Neutrophil (primary cell): Measurements from ENCODE around the gene GLRX3.
A peak's percentile ranks its signal among the peaks of the same experiment; 100 is the strongest.

ENCODE experiments used
- H3K27ac ChIP-seq: fragments of 200-600 bp; sonication (generic); 2 replicates; pipeline ENCODE4 v1.5.1; 2016; ENCODE audit warnings: mild to moderate bottlenecking, moderate library complexity
- H3K27me3 ChIP-seq: fragments of 200-600 bp; sonication (generic); 2 replicates; pipeline ENCODE4 v1.6.0; 2016; ENCODE audit warnings: mild to moderate bottlenecking
- H3K36me3 ChIP-seq: fragments of 200-600 bp; sonication (generic); 2 replicates; pipeline ENCODE4 v1.5.1; 2017
- H3K4me1 ChIP-seq, 2 experiments: fragments of 200-600 bp in 1 of 2; sonication (generic) in 1 of 2; 1 replicate in 1 of 2; 2 replicates in 1 of 2; pipeline versions ENCODE4 v1.5.1 to v1.6.1; 2013 to 2016; ENCODE audit warnings: low read depth in 1 of 2, low read length in 1 of 2, mild to moderate bottlenecking in 1 of 2, moderate library complexity in 1 of 2; ENCODE audit not compliant: control insufficient read depth in 1 of 2, insufficient read depth in 1 of 2
- H3K4me3 ChIP-seq, 2 experiments: fragments of 200-600 bp in 1 of 2; sonication (generic) in 1 of 2; 1 replicate in 1 of 2; 2 replicates in 1 of 2; pipeline ENCODE4 v1.5.1; 2013 to 2016; ENCODE audit warnings: low read depth in 1 of 2, low read length in 1 of 2, mild to moderate bottlenecking in 1 of 2, moderate library complexity in 1 of 2
- H3K9me3 ChIP-seq: fragments of 200-600 bp; sonication (generic); 2 replicates; pipeline ENCODE4 v1.5.1; 2016
- TF ChIP-seq, protein P1 (sequence below): fragments of 200-600 bp; sonication (generic); IDR thresholded peaks from 2 replicates; pipeline ENCODE4 v1.5.1; 2016; ENCODE audit warnings: antibody characterized with exemption

GLRX3 gene

DNA sequence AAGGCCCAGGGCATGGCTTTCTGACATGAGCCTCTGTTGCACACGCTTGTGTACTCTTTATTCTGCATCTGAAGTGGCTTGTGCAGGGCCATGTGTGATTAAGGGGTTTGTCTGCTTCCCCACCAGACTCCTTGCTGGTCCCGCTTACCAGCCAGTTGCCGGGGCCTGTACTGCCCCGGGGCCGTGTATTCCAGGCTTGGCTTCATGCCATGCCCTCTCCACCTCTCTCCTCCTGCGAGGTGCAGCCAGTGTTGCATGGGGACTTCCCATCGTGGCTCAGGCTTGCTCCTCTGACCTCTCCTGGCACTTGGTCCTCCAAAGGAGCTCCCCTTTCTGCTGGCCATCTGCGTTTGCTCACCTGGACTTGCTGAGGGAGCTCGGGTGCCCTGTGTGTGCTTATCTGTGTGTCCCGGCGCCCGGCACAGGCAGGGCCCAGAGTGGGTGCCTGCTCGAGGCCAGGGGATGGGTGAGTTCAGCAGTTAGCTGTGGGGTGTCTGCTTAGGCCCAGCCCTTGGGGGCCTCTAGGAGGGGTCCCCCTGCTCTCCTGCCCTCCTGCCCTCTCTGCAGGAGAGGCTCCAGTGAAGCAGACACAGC lies 14.6 kb upstream of the GLRX3 start:
- H3K36me3 ChIP-seq, result no peaks in the 10 kb centered on the region
- no peak overlapping the region for H3K27ac ChIP-seq
- no peak overlapping the region for H3K4me3 ChIP-seq
- H3K4me1 ChIP-seq, result no peaks in the 10 kb centered on the region
- H3K27me3 ChIP-seq, result peaks cover 21% of the 10 kb centered on the region
- TF ChIP-seq, protein P1, sequence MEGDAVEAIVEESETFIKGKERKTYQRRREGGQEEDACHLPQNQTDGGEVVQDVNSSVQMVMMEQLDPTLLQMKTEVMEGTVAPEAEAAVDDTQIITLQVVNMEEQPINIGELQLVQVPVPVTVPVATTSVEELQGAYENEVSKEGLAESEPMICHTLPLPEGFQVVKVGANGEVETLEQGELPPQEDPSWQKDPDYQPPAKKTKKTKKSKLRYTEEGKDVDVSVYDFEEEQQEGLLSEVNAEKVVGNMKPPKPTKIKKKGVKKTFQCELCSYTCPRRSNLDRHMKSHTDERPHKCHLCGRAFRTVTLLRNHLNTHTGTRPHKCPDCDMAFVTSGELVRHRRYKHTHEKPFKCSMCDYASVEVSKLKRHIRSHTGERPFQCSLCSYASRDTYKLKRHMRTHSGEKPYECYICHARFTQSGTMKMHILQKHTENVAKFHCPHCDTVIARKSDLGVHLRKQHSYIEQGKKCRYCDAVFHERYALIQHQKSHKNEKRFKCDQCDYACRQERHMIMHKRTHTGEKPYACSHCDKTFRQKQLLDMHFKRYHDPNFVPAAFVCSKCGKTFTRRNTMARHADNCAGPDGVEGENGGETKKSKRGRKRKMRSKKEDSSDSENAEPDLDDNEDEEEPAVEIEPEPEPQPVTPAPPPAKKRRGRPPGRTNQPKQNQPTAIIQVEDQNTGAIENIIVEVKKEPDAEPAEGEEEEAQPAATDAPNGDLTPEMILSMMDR, result no peak
- H3K9me3 ChIP-seq, result no peaks in the 10 kb centered on the region

DNA sequence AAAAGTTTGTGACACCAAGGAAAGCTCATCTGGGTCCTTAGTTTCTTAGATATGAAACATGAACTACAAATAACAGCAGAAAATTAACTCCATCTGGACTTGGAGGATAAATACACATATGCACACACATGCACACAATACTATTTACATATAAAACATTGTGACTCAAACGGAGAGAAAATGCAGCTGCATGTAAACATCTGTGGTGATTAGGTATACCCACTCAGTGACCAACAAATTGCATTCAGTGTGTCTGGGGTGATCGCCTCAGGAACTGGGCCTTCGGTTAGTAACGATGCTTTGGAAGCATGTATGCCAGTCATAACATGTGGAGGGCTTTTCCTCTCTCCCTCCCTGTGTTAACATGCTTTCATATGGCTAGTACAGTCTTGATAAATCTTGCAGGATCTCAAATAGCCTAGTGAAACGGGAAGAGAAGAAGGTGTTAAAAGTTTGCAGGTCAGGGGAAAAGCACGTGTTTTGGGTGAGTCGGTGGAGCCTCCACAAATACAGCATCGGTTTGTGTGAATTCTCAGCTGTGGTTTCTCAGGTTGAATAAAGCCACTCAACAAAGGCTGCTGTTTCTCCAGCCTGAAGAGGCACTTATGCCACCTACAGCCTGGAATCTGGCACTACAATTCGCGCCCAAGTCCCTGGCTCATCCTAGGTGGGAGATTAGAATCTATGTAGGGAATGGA lies 8.7 kb upstream of the GLRX3 start:
- Histone ChIP-seq H3K36me3 (no peaks in the 10 kb centered on the region), H3K4me1 (no peaks in the 10 kb centered on the region), H3K4me3 (no peak overlapping the region), H3K27me3 (peaks cover 71% of the 10 kb centered on the region), H3K27ac (no peak overlapping the region), H3K9me3 (no peaks in the 10 kb centered on the region)
- TF ChIP-seq, protein P1, result no peak

DNA sequence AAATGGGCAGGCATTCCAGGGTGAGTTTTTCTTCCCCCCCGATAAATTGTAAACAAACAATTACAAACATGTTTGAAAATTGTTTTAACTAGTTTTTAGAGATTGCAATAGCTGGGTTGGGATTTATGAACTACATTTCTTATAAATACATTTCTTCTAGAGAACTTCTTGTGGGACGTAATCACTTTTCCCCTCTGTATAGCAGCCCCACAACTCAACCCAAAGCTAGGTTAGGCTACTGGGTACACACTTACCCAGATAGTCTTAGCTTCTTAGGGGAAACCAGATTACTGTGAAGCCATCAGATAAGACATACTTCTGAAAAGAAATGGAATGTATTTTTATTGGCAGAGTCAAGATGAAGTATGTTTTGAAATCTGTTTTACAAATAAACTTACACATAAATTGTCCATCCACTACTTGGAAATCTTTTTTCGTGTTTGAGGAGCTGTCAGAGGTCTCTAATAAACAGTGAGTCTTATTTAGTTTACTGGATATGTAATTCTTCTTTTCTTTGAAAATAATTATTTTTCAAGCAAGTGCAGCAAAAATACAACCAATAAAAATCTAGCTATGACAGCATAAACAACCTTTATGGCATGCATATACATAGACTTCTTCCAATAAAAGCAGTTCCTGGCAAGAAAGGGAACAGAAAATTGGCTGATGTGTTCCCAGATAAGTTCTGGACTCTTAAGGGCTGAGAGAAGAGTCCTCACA lies 8.0 kb upstream of the GLRX3 start:
- Histone ChIP-seq H3K4me1 (no peaks in the 10 kb centered on the region), H3K4me3 (no peak overlapping the region), H3K36me3 (no peaks in the 10 kb centered on the region), H3K27ac (no peak overlapping the region), H3K27me3 (peaks cover 71% of the 10 kb centered on the region), H3K9me3 (no peaks in the 10 kb centered on the region)
- TF ChIP-seq, protein P1, result no peak

DNA sequence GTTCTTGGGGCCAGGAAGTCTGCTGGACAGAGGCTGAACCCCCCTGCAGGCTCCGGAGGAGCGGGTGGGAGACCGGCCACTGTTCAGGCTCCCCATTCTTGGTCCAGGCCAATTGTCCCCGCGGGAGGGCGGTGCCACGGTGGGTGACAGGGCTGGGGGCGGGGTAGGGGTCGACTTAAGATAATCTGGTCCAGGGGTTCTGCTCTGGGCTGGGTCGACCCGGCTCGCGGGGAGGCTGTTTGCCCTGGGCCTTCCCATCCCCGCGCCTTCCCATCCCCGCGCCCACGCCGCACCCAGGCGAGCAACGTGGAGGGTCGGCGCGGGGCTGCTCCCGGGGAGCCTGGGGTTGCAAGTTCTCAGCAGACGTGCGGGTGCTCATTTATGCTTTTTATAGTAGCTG lies 7.3 kb upstream of the GLRX3 start:
- Histone ChIP-seq H3K4me1 (no peaks in the 10 kb centered on the region), H3K36me3 (no peaks in the 10 kb centered on the region), H3K27ac (no peak overlapping the region), H3K4me3 (no peak overlapping the region), H3K27me3 (peaks cover 71% of the 10 kb centered on the region), H3K9me3 (no peaks in the 10 kb centered on the region)
- TF ChIP-seq, protein P1, result no peak

DNA sequence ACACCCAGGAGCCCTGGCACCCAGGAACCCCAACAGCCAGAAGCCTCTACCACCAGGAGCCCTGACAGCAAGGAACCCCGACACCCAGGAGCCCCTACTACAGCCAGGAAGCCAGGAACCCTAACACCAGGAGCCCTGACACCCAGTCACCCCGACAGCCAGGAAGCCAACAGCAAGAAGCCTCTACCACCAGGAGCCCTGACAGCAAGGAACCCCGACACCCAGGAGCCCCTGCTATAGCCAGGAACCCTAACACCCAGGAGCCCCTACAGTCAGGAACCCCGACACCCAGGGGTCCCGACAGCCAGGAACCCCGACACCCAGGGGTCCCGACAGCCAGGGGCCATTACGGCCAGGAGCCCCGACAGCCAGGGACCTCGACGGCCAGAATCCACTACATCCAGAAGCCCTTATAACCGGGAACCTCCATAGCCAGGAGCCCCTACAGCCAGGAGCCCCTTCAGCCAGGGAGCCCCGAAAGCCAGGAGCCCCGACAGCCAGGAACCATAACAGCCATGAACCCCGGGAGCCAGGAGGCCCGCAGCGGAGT lies 440 bp upstream of the GLRX3 start:
- Histone ChIP-seq H3K27ac (peak overlapping the region; percentile 62), H3K4me1 (peaks cover 16 to 18% of the 10 kb centered on the region in 2 experiments), H3K36me3 (no peaks in the 10 kb centered on the region), H3K27me3 (peaks cover 35% of the 10 kb centered on the region), H3K9me3 (no peaks in the 10 kb centered on the region), H3K4me3 (peak overlapping the region; percentile 81 to 96)
- TF ChIP-seq, protein P1, result no peak
